Hepatocyte (in vitro differentiated cells): ENCODE results near the gene LRCH4. TPM values are rescaled to one million over a fixed set of nuclear protein-coding genes. Genes with fewer than 3 reads are reported as not detected.
A peak's percentile ranks its signal among the peaks of the same experiment; 100 is the strongest.

Source experiments
- DNase-seq: peaks from one replicate; pipeline ENCODE4 v3.0.0-alpha.2; 2016; ENCODE audit warnings: low spot score
- H2AFZ ChIP-seq: fragments of 200-600 bp; sonication (generic); 2 replicates; pipeline ENCODE4 v1.6.0; 2016; ENCODE audit warnings: antibody characterized with exemption, mild to moderate bottlenecking
- H3K27ac ChIP-seq: fragments of 200-600 bp; sonication (generic); 2 replicates; pipeline ENCODE4 v1.5.1; 2016; ENCODE audit warnings: mild to moderate bottlenecking
- H3K27me3 ChIP-seq: fragments of 200-600 bp; sonication (generic); 2 replicates; pipeline ENCODE4 v1.6.1; 2016
- H3K36me3 ChIP-seq: fragments of 200-600 bp; sonication (generic); replicated peaks from 2 replicates; pipeline ENCODE4 v1.5.1; 2016; ENCODE audit warnings: low read depth; ENCODE audit not compliant: insufficient read depth
- H3K4me1 ChIP-seq: fragments of 200-600 bp; sonication (generic); 2 replicates; pipeline ENCODE4 v1.5.1; 2016; ENCODE audit warnings: mild to moderate bottlenecking, moderate library complexity; ENCODE audit not compliant: insufficient read depth
- H3K4me2 ChIP-seq: fragments of 200-600 bp; sonication (generic); 2 replicates; pipeline ENCODE4 v1.6.0; 2016
- H3K4me3 ChIP-seq: fragments of 200-600 bp; sonication (generic); 2 replicates; pipeline ENCODE4 v1.5.1; 2016; ENCODE audit warnings: mild to moderate bottlenecking
- H3K79me2 ChIP-seq: fragments of 200-600 bp; sonication (generic); 2 replicates; pipeline ENCODE4 v1.6.0; 2017; ENCODE audit warnings: mild to moderate bottlenecking
- H3K9me2 ChIP-seq: fragments of 200-600 bp; sonication (generic); replicated peaks from 2 replicates; pipeline ENCODE4 v1.6.0; 2017; ENCODE audit warnings: mild to moderate bottlenecking; ENCODE audit not compliant: insufficient read depth
- H3K9me3 ChIP-seq: fragments of 200-600 bp; sonication (generic); 2 replicates; pipeline ENCODE4 v1.5.1; 2016; ENCODE audit warnings: low read depth, mild to moderate bottlenecking
- H4K20me1 ChIP-seq: fragments of 200-600 bp; sonication (generic); 2 replicates; pipeline ENCODE4 v1.6.0; 2016; ENCODE audit warnings: mild to moderate bottlenecking; ENCODE audit not compliant: insufficient read depth, poor library complexity, severe bottlenecking
- CTCF ChIP-seq: fragments of 200-600 bp; sonication (generic); IDR thresholded peaks from 2 replicates; pipeline ENCODE4 v1.5.1; 2016; ENCODE audit warnings: antibody characterized with exemption, mild to moderate bottlenecking; ENCODE audit not compliant: poor library complexity
- EZH2 ChIP-seq: fragments of 200-600 bp; sonication (generic); IDR thresholded peaks from 2 replicates; pipeline ENCODE4 v1.6.1; 2016; ENCODE audit warnings: antibody characterized with exemption, mild to moderate bottlenecking, borderline replicate concordance
- EZH2phosphoT487 ChIP-seq: fragments of 200-600 bp; sonication (generic); IDR thresholded peaks from one replicate; pipeline ENCODE4 v1.6.1; 2018; ENCODE audit warnings: antibody characterized with exemption, mild to moderate bottlenecking, low read depth, moderate library complexity; ENCODE audit not compliant: unreplicated experiment, severe bottlenecking
- WGBS: methylation state at CpG from one replicate; pipeline ENCODE4 v1.1.6; 2016; ENCODE audit warnings: low lambda C conversion rate; ENCODE audit errors: missing lambda C conversion rate; 5-methylcytosine and 5-hydroxymethylcytosine counted together
- polyA plus RNA-seq: library from polyadenylated mRNA; unstranded; fragments of >200 nt; fragmentation: Nextera tagmentation; extraction: Ambion mirVana; gene quantifications from 2 replicates; pipeline ENCODE4 v1.2.1, GENCODE V29; 2016
- total RNA-seq: library from RNA; depleted of rRNA; stranded (reverse); fragments of >200 nt; gene quantifications from 2 replicates; pipeline ENCODE4 v1.2.3, GENCODE V29; 2014

LRCH4 gene
- total and polyA plus RNA-seq, 2 experiments from 2014 or later = 40.3 to 105 TPM

- DNase-seq = no peak
- 94% methylated on average over 17 of the region's 17 CpGs for WGBS
These were observed 5.7 kb upstream of the LRCH4 start for GRCh38 chr7:100591596-100591995.

GRCh38 chr7:100590077-100590737, 4.3 kb upstream of the LRCH4 start:
- Histone ChIP-seq H3K4me3 (no peak overlapping the region), H3K27me3 (no peaks in the 10 kb centered on the region), H4K20me1 (no peaks in the 10 kb centered on the region), H3K4me1 (peaks cover 9% of the 10 kb centered on the region), H3K27ac (peak overlapping the region; percentile 69), H3K36me3 (no peaks in the 10 kb centered on the region), H3K4me2 (peak overlapping the region; percentile 67), H3K9me3 (no peaks in the 10 kb centered on the region), H2AFZ (no peak overlapping the region), H3K79me2 (no peaks in the 10 kb centered on the region), H3K9me2 (no peaks in the 10 kb centered on the region)
- TF ChIP-seq EZH2phosphoT487 (no peak), EZH2 (no peak), CTCF (no peak)
- 69% methylated on average over 20 of the region's 20 CpGs for WGBS
- DNase-seq = no peak

More at GRCh38 chr7:100591596-100591995, 5.7 kb upstream of the LRCH4 start:
- no peaks in the 10 kb centered on the region for H4K20me1 ChIP-seq
- H2AFZ ChIP-seq = no peak overlapping the region
- H3K79me2 ChIP-seq = no peaks in the 10 kb centered on the region
- no peaks in the 10 kb centered on the region for H3K9me2 ChIP-seq
- no peak overlapping the region for H3K27ac ChIP-seq
- TF ChIP-seq EZH2 (no peak), EZH2phosphoT487 (no peak), CTCF (no peak)
- no peaks in the 10 kb centered on the region for H3K27me3 ChIP-seq
- H3K9me3 ChIP-seq = no peaks in the 10 kb centered on the region
- H3K36me3 ChIP-seq = no peaks in the 10 kb centered on the region
- peaks cover 9% of the 10 kb centered on the region for H3K4me1 ChIP-seq
- no peak overlapping the region for H3K4me2 ChIP-seq
- no peak overlapping the region for H3K4me3 ChIP-seq

GRCh38 chr7:100589341-100589947, 3.5 kb upstream of the LRCH4 start:
- no peak overlapping the region for H2AFZ ChIP-seq
- WGBS = 58% methylated on average over 2 of the region's 7 CpGs
- H3K27ac ChIP-seq = peak overlapping the region; percentile 69
- H4K20me1 ChIP-seq = no peaks in the 10 kb centered on the region
- no peaks in the 10 kb centered on the region for H3K9me3 ChIP-seq
- peak overlapping the region; percentile 67 for H3K4me2 ChIP-seq
- no peaks in the 10 kb centered on the region for H3K9me2 ChIP-seq
- DNase-seq = no peak
- no peak overlapping the region for H3K4me3 ChIP-seq
- H3K79me2 ChIP-seq = no peaks in the 10 kb centered on the region
- peaks cover 11% of the 10 kb centered on the region for H3K4me1 ChIP-seq
- TF ChIP-seq EZH2 = no peak
- TF ChIP-seq EZH2phosphoT487 = no peak
- no peak for TF ChIP-seq CTCF
- no peaks in the 10 kb centered on the region for H3K36me3 ChIP-seq
- H3K27me3 ChIP-seq = no peaks in the 10 kb centered on the region
